Endothelial cell (in vitro differentiated cells): ENCODE data around the gene RAC2. TPM values are rescaled to one million over a fixed set of nuclear protein-coding genes. Genes with fewer than 3 reads are reported as not detected.

Experiments used
- DNase-seq: peaks from one replicate; pipeline ENCODE4 v3.0.0; 2021; ENCODE audit warnings: low spot score
- H3K27ac Mint-ChIP-seq: one replicate; pipeline ENCODE4 v1.8.0; 2021; ENCODE audit warnings: mixed read lengths, inconsistent platforms; ENCODE audit not compliant: unreplicated experiment
- H3K27me3 Mint-ChIP-seq: one replicate; pipeline ENCODE4 v1.8.0; 2021; ENCODE audit warnings: mild to moderate bottlenecking, moderate library complexity, mixed read lengths, inconsistent platforms; ENCODE audit not compliant: unreplicated experiment
- H3K36me3 Mint-ChIP-seq: one replicate; pipeline ENCODE4 v1.8.0; 2021; ENCODE audit warnings: mild to moderate bottlenecking, low read depth, mixed read lengths, inconsistent platforms; ENCODE audit not compliant: unreplicated experiment
- H3K4me1 Mint-ChIP-seq: one replicate; pipeline ENCODE4 v1.8.0; 2021; ENCODE audit warnings: mild to moderate bottlenecking, mixed read lengths, inconsistent platforms; ENCODE audit not compliant: unreplicated experiment
- H3K4me3 Mint-ChIP-seq: one replicate; pipeline ENCODE4 v1.8.0; 2021; ENCODE audit warnings: mild to moderate bottlenecking, mixed read lengths, inconsistent platforms; ENCODE audit not compliant: unreplicated experiment
- H3K9me3 Mint-ChIP-seq: one replicate; pipeline ENCODE4 v1.8.0; 2021; ENCODE audit warnings: mixed read lengths, inconsistent platforms; ENCODE audit not compliant: unreplicated experiment
- total RNA-seq: library from RNA; stranded (reverse); fragmentation: NEBNext Ultra II Directional; extraction: Animal tissue kit (Norgen Biotek cat#: 25700); gene quantifications from one replicate; pipeline ENCODE4 v1.2.1, GENCODE V29; 2021; ENCODE audit not compliant: unreplicated experiment
- TF ChIP-seq, protein P1 (sequence below): fragments of 200-600 bp; sonication (generic); IDR thresholded peaks from one replicate; pipeline ENCODE4 v1.5.0; 2021; ENCODE audit warnings: antibody characterized with exemption; ENCODE audit not compliant: unreplicated experiment

RAC2 gene
- total RNA-seq, 1 donor from 2014 or later = 16.6 TPM

DNA sequence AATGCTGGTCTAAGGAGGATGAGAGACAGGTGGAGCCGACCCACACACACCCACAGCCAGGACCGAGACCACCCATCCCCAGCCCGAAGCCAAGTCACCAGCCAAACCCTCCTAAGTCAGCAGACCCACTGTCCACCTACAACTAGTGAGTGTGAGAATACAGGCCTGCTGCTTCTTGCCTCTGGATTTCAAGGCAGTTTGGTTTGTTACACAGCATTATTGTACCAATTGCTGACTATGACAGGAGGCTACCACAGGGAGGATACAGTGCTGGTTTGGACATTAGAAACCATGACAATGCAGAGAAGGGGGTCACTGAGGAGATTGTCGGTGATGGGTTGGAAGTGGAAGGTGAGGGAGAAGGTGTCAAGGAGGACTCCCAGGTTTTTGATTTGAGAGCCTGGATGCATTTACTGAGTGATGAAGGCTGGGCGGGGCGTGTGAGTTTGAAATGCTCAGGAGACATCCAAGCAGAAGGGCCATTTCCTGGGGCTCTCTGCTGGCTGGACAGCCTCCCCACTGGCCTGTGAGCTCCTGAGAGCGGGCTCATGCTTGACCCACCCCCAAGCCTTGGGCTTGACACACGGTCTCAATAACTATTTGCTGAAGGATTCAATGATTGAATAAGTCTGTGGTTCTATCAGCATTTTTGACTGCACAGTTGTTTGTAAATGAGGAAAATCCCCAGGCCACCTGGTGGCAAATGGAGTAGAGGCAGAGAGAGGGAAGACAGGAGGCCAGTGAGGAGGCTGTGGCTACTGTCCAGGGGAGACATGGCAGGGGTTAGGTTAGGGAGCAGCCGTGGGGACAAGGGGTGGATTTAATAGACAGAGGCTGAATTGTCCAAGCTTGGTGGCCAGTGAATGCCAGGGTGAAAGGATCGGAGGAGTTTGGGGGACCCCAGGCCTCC is 22.4 kb downstream of the RAC2 start:
- peaks cover 4% of the 10 kb centered on the region for H3K4me1 Mint-ChIP-seq

DNA sequence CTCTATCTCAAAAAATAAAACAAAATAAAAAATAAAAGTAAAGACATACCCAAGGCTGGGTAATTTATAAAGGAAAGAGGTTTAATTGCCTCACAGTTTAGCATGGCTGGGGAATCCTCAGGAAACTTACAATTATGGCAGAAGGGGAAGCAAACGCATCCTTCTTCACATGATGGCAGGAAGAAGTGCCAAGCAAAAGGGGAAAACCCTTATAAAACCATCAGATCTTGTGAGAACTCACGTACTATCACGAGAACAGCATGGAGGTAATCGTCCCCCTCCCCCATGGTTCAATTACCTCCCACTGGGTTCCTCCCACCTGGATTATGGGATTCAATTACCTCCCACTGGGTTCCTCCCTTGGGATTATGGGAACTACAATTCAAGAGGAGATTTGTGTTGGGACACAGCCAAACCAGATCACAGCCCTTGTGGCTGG is 23.5 kb downstream of the RAC2 start:
- peaks cover 6% of the 10 kb centered on the region for H3K27me3 Mint-ChIP-seq
- peak overlapping the region; percentile 54 for H3K27ac Mint-ChIP-seq
- H3K9me3 Mint-ChIP-seq = peaks cover 4% of the 10 kb centered on the region
- no peak for DNase-seq
- H3K36me3 Mint-ChIP-seq = peaks cover 10% of the 10 kb centered on the region
- H3K4me3 Mint-ChIP-seq = no peak overlapping the region
- H3K4me1 Mint-ChIP-seq = peaks cover 10% of the 10 kb centered on the region
- TF ChIP-seq, protein P1, sequence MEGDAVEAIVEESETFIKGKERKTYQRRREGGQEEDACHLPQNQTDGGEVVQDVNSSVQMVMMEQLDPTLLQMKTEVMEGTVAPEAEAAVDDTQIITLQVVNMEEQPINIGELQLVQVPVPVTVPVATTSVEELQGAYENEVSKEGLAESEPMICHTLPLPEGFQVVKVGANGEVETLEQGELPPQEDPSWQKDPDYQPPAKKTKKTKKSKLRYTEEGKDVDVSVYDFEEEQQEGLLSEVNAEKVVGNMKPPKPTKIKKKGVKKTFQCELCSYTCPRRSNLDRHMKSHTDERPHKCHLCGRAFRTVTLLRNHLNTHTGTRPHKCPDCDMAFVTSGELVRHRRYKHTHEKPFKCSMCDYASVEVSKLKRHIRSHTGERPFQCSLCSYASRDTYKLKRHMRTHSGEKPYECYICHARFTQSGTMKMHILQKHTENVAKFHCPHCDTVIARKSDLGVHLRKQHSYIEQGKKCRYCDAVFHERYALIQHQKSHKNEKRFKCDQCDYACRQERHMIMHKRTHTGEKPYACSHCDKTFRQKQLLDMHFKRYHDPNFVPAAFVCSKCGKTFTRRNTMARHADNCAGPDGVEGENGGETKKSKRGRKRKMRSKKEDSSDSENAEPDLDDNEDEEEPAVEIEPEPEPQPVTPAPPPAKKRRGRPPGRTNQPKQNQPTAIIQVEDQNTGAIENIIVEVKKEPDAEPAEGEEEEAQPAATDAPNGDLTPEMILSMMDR = no peak

More for the DNA sequence above, 22.4 kb downstream of the RAC2 start:
- no peak overlapping the region for H3K27ac Mint-ChIP-seq
- no peak for DNase-seq
- TF ChIP-seq, protein P1 = no peak
- H3K36me3 Mint-ChIP-seq = peaks cover 10% of the 10 kb centered on the region
- H3K4me3 Mint-ChIP-seq = no peak overlapping the region
- peaks cover 4% of the 10 kb centered on the region for H3K9me3 Mint-ChIP-seq
- H3K27me3 Mint-ChIP-seq = peaks cover 6% of the 10 kb centered on the region

DNA sequence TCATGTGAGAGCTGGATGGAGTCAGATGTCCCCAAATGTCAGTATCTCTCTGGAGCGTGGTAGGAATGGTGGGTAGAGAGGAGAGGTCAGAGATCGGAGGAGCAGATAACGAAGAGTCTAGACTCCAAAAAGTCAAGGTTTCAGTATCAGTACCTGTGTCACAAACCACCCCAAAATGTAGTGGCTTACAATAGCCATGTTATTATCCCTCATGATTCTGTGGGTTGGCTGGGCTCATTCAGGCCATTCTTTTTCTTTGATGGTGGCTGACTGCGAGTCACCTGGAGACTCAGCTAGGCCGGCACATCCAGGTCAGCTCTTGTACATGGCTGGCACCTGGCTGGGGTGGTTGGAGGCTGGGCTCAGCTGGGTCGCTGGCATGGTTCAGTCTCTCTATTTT is 24.5 kb downstream of the RAC2 start:
- TF ChIP-seq, protein P1 = no peak
- Mint-ChIP-seq H3K27me3 (no peaks in the 10 kb centered on the region), H3K4me1 (peaks cover 10% of the 10 kb centered on the region), H3K27ac (no peak overlapping the region), H3K4me3 (no peak overlapping the region), H3K36me3 (peaks cover 4% of the 10 kb centered on the region), H3K9me3 (no peaks in the 10 kb centered on the region)
- DNase-seq = no peak

DNA sequence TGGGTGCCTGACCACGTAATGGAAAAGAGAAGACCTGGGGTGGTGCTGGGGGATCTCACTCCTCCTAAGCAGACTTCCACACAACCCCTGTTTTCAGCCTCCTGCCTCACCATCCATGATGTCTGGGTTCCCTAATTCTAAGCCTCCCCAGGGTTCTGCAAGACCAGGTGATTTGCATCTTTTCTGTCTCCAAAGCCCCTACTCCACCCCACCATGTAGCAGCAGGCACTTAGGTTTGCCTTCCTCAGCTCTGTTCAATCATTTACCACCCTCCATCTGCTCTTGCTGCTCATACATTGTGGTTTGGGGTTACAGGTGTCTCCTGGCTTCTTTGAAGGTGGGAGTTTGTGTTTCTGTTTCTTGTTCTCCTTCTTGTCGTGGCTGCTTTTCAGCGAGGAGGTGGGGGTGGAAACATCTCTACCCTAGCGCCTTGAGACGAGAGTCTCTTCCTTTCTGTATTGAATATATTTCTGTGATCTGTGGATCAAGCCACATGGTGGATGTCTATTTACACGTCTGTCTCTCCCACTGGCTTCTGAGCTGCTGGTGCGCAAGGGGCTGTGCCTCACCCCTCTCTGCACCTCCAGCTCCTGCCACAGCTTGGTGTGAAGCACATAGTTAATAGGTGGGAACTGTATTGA is 25.2 kb downstream of the RAC2 start:
- H3K36me3 Mint-ChIP-seq = no peaks in the 10 kb centered on the region
- TF ChIP-seq, protein P1 = no peak
- DNase-seq = no peak
- no peak overlapping the region for H3K4me3 Mint-ChIP-seq
- H3K27me3 Mint-ChIP-seq = peaks cover under 1% of the 10 kb centered on the region
- no peak overlapping the region for H3K27ac Mint-ChIP-seq
- H3K9me3 Mint-ChIP-seq = no peaks in the 10 kb centered on the region
- peaks cover 10% of the 10 kb centered on the region for H3K4me1 Mint-ChIP-seq

DNA sequence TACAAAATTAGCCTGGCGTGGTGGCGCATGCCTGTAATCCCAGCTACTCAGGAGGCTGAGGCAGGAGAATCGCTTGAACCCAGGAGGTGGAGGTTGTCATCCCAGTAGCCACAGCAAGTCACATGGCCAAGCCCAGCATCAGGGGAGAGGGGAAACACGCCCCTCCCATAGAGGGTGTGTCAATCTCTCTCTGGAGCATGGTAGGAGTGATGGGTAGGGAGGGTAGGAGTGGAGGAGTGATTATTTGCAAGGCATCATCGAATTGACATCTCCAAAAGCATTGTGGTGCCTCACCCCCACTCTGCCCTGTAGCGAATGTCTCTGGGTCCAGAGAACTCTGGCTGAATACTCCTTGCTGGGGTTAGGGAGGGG is 25.7 kb downstream of the RAC2 start:
- Mint-ChIP-seq H3K27ac (no peak overlapping the region), H3K9me3 (no peaks in the 10 kb centered on the region), H3K4me3 (no peak overlapping the region), H3K4me1 (peaks cover 10% of the 10 kb centered on the region), H3K27me3 (peaks cover 3% of the 10 kb centered on the region), H3K36me3 (no peaks in the 10 kb centered on the region)
- TF ChIP-seq, protein P1 = no peak
- DNase-seq = no peak
